B cell (primary cell): ENCODE data around the gene PLEKHG3. TPM values are rescaled to one million over a fixed set of nuclear protein-coding genes. Genes with fewer than 3 reads are reported as not detected.

Experiments
- ATAC-seq: fragments of 200-7000 bp; cut with Tn5 transposase; one replicate; pipeline ENCODE4 v1.10.0; 2021; ENCODE audit warnings: low read depth, mild to moderate bottlenecking, moderate number of reproducible peaks, moderate library complexity
- CTCF ChIA-PET: fragments of 350-600 bp; sonication (Branson Sonifier 250); formaldehyde crosslinking; loops from one replicate; lab custom pipeline; 2021; ENCODE audit warnings: antibody characterized with exemption, inconsistent platforms; lab: Charles Lee
- POLR2A ChIA-PET: fragments of 350-600 bp; sonication (Branson Sonifier 250); formaldehyde crosslinking; loops from one replicate; lab custom pipeline; 2021; ENCODE audit warnings: antibody characterized with exemption; lab: Charles Lee
- DNase-seq: peaks from one replicate; pipeline ENCODE4 v3.0.0; 2013
- H2AFZ ChIP-seq: 2 replicates; pipeline ENCODE4 v1.6.1; 2012; ENCODE audit warnings: mild to moderate bottlenecking, low read depth, low read length; ENCODE audit not compliant: insufficient read depth, poor library complexity, severe bottlenecking
- H3K27ac ChIP-seq, 2 donors: 1 replicate in 1 of 2; 2 replicates in 1 of 2; pipeline ENCODE4 v1.5.1; 2012 to 2013; ENCODE audit warnings: low read length in 2 of 2, mild to moderate bottlenecking in 2 of 2, moderate library complexity in 1 of 2
- H3K27me3 ChIP-seq, 4 experiments: fragments of 200-600 bp in 1 of 4; sonication (generic) in 1 of 4; replicated peaks in 1 of 4; 1 replicate in 2 of 4; 2 replicates in 2 of 4; pipeline versions ENCODE4 v1.6.1 to v1.7.0; 2013 to 2016; ENCODE audit warnings: low read length in 3 of 4, mild to moderate bottlenecking in 2 of 4, mixed read lengths in 1 of 4, moderate library complexity in 1 of 4; ENCODE audit not compliant: insufficient read depth in 4 of 4, control insufficient read depth in 3 of 4; ENCODE audit errors: control extremely low read depth in 1 of 4
- H3K36me3 ChIP-seq, 2 experiments: replicated peaks in 1 of 2; 1 replicate in 1 of 2; 2 replicates in 1 of 2; pipeline versions ENCODE4 v1.6.1 to v1.7.1; 2013; ENCODE audit warnings: low read length in 1 of 2; ENCODE audit not compliant: insufficient read depth in 2 of 2, control insufficient read depth in 1 of 2; ENCODE audit errors: control extremely low read depth in 1 of 2, extremely low read depth in 1 of 2
- H3K4me1 ChIP-seq, 2 donors: fragments of 200-600 bp in 1 of 2; sonication (generic) in 1 of 2; 1 replicate in 1 of 2; 2 replicates in 1 of 2; pipeline versions ENCODE4 v1.5.1 to v1.6.1; 2013 to 2017; ENCODE audit warnings: low read length in 2 of 2; ENCODE audit not compliant: control insufficient read depth in 2 of 2, insufficient read depth in 2 of 2
- H3K4me2 ChIP-seq: replicated peaks from 2 replicates; pipeline ENCODE3; 2012; ENCODE audit warnings: mild to moderate bottlenecking, low read depth, low read length; ENCODE audit not compliant: poor library complexity, severe bottlenecking
- H3K4me3 ChIP-seq, 5 experiments: fragments of 200-600 bp in 1 of 5; sonication (generic) in 1 of 5; 1 replicate in 3 of 5; 2 replicates in 2 of 5; pipeline versions ENCODE4 v1.5.1 to v1.7.0; 2011 to 2016; ENCODE audit warnings: low read length in 4 of 5, mild to moderate bottlenecking in 4 of 5, low read depth in 2 of 5, control low read depth in 1 of 5, moderate library complexity in 1 of 5; ENCODE audit not compliant: insufficient read depth in 1 of 5; ENCODE audit errors: control extremely low read depth in 1 of 5, extremely low read depth in 1 of 5
- H3K79me2 ChIP-seq: fragments of 200-600 bp; sonication (generic); one replicate; pipeline ENCODE4 v1.6.0; 2016; ENCODE audit warnings: low read length; ENCODE audit not compliant: control insufficient read depth, insufficient read depth
- H3K9ac ChIP-seq: fragments of 200-600 bp; sonication (generic); 2 replicates; pipeline ENCODE4 v1.6.1; 2017; ENCODE audit warnings: mild to moderate bottlenecking, low read length, moderate library complexity
- H3K9me3 ChIP-seq, 3 donors: one replicate each; pipeline versions ENCODE4 v1.6.1 to v1.7.1; 2013; ENCODE audit warnings: low read length in 2 of 3; ENCODE audit not compliant: control insufficient read depth in 2 of 3, insufficient read depth in 1 of 3; ENCODE audit errors: control extremely low read depth in 1 of 3
- H4K20me1 ChIP-seq: 2 replicates; pipeline ENCODE4 v1.6.0; 2012; ENCODE audit warnings: mild to moderate bottlenecking, low read length; ENCODE audit not compliant: insufficient read depth, control insufficient read depth, poor library complexity, severe bottlenecking
- H3K27ac Mint-ChIP-seq: one replicate; pipeline ENCODE4 v1.8.0; 2021; ENCODE audit warnings: mixed read lengths
- H3K27me3 Mint-ChIP-seq: one replicate; pipeline ENCODE4 v1.8.0; 2021; ENCODE audit warnings: mixed read lengths
- H3K4me1 Mint-ChIP-seq: one replicate; pipeline ENCODE4 v1.8.0; 2021; ENCODE audit warnings: mixed read lengths
- H3K4me3 Mint-ChIP-seq: one replicate; pipeline ENCODE4 v1.8.0; 2021; ENCODE audit warnings: mixed read lengths
- H3K9me3 Mint-ChIP-seq: one replicate; pipeline ENCODE4 v1.8.0; 2022; ENCODE audit warnings: mixed read lengths; ENCODE audit not compliant: insufficient read depth
- EZH2 ChIP-seq: IDR thresholded peaks from 2 replicates; pipeline ENCODE4 v1.6.1; 2012; ENCODE audit warnings: borderline replicate concordance, low read depth, mild to moderate bottlenecking, moderate library complexity, low read length; ENCODE audit not compliant: insufficient read depth, poor library complexity, severe bottlenecking
- WGBS: methylation state at CpG from one replicate; pipeline ENCODE4 v1.1.5; 2013; ENCODE audit warnings: missing lambda C conversion rate; ENCODE audit not compliant: insufficient coverage; 5-methylcytosine and 5-hydroxymethylcytosine counted together
- intact Hi-C: fragments of 100-400 bp; cut with micrococcal nuclease; formaldehyde crosslinking; loops from one replicate; pipeline ENCODE4 v1.10.0; 2022
- polyA plus RNA-seq: library from polyadenylated mRNA; depleted of rRNA; stranded (reverse); fragments of >200 nt; gene quantifications from 2 replicates; pipeline ENCODE4 v1.2.3, GENCODE V29; 2012
- total RNA-seq, 2 donors: library from RNA; stranded (reverse); fragments of 120-200 nt in 1 of 2; gene quantifications; 1 replicate in 1 of 2; 2 replicates in 1 of 2; pipeline versions ENCODE4 v1.2.3 to v1.2.4, GENCODE V29; 2013 to 2022
- TF ChIP-seq, protein P1 (sequence below): fragments of 200-600 bp; IDR thresholded peaks from one replicate; pipeline ENCODE4 v1.8.0; 2022; ENCODE audit warnings: antibody characterized with exemption, mild to moderate bottlenecking

PLEKHG3 gene
- total and polyA plus RNA-seq, 2 donors (not counting 1 experiment from before 2014, with no cell fraction given), result 0.12 to 0.25 TPM

DNA sequence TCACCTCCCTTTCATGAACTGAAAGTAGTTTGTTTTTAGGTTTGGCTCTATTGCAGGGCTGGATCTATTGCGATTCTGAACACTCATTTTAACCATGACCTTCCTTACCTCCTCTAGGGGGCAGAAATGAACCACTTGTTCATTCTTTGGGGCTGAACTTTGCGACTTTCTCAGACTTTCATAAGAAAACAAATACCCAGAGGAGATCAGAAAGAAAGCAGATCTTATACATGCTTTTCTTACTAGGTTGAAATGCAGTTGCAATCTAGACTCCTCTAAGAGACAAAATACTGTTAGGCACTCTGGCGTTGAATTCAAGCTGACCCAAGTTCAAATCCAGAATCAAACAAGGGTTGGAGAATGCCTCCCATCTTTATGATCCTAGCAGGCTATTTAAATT is 32.6 kb upstream of the PLEKHG3 start:
- Histone ChIP-seq H3K36me3 (no peaks in the 10 kb centered on the region), H3K4me3 (no peak overlapping the region), H3K9me3 (peaks cover 0 to 4% (median 0%) of the 10 kb centered on the region in 3 donors), H3K79me2 (no peaks in the 10 kb centered on the region), H2AFZ (no peak overlapping the region), H3K27ac (no peak overlapping the region), H3K4me1 (no peaks in the 10 kb centered on the region), H3K4me2 (no peak overlapping the region), H3K27me3 (peaks cover 0 to 7% (median 2%) of the 10 kb centered on the region in 4 experiments), H3K9ac (no peak overlapping the region), H4K20me1 (no peaks in the 10 kb centered on the region)
- DNase-seq (peak; percentile 45), ATAC-seq (no peak)
- Mint-ChIP-seq H3K9me3 (no peaks in the 10 kb centered on the region), H3K27me3 (peaks cover 20% of the 10 kb centered on the region), H3K4me1 (peaks cover 4% of the 10 kb centered on the region), H3K27ac (no peak overlapping the region), H3K4me3 (no peak overlapping the region)
- ChIA-PET POLR2A (no interaction called here), CTCF (interaction anchor here (1.5 to 3.3 kb wide), 2 partner anchors 93 to 220 kb away, joined by 5 to 16 read pairs; no protein-coding TSS in a partner anchor)
- TF ChIP-seq, protein P1, sequence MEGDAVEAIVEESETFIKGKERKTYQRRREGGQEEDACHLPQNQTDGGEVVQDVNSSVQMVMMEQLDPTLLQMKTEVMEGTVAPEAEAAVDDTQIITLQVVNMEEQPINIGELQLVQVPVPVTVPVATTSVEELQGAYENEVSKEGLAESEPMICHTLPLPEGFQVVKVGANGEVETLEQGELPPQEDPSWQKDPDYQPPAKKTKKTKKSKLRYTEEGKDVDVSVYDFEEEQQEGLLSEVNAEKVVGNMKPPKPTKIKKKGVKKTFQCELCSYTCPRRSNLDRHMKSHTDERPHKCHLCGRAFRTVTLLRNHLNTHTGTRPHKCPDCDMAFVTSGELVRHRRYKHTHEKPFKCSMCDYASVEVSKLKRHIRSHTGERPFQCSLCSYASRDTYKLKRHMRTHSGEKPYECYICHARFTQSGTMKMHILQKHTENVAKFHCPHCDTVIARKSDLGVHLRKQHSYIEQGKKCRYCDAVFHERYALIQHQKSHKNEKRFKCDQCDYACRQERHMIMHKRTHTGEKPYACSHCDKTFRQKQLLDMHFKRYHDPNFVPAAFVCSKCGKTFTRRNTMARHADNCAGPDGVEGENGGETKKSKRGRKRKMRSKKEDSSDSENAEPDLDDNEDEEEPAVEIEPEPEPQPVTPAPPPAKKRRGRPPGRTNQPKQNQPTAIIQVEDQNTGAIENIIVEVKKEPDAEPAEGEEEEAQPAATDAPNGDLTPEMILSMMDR, result peak; percentile 62
- no peak for TF ChIP-seq EZH2
- 33% methylated on average over 1 of the region's 3 CpGs for WGBS
- intact Hi-C loops, result loop anchor here (5.0 kb wide), 1 partner anchor 221 kb away; no protein-coding TSS in a partner anchor

DNA sequence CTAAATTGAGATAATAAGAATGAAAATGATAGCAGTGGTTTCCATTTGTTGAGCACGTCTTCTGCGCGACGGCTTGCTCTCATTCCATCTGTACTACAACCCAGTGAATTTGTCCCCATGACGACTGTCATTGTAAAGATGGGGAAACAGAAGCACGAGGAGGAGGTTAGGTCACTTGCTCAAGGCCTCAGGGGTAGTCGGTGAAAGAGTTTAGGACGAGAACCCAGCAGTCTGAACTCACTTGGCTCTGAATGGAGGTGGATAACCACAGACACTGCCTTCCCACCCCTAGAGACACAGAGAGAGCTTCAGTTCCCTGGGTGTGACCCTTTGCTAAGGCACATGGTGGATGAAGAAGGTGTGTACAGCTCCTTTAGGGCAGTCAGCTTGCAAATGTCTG is 30.9 kb upstream of the PLEKHG3 start:
- Histone ChIP-seq H2AFZ (no peak overlapping the region), H3K4me2 (no peak overlapping the region)
- intact Hi-C loops, result loop anchor here (5.0 kb wide), 1 partner anchor 219 kb away; no protein-coding TSS in a partner anchor

More for the DNA sequence above, 30.9 kb upstream of the PLEKHG3 start:
- H3K36me3 ChIP-seq, result no peaks in the 10 kb centered on the region
- H3K4me3 ChIP-seq, result no peak overlapping the region
- peaks cover 0 to 7% (median 2%) of the 10 kb centered on the region in 4 experiments for H3K27me3 ChIP-seq
- no peak overlapping the region for H3K9ac ChIP-seq
- no peaks in the 10 kb centered on the region for H3K79me2 ChIP-seq
- CTCF ChIA-PET, result interaction anchor here (1.5 kb wide), 1 partner anchor 92 kb away, joined by 5 read pairs; no protein-coding TSS in a partner anchor
- no peak for DNase-seq
- TF ChIP-seq EZH2, result no peak
- TF ChIP-seq, protein P1, result no peak
- 73% methylated on average over 4 of the region's 8 CpGs for WGBS
- Mint-ChIP-seq H3K9me3 (no peaks in the 10 kb centered on the region), H3K4me3 (no peak overlapping the region), H3K27me3 (peaks cover 23% of the 10 kb centered on the region), H3K27ac (no peak overlapping the region), H3K4me1 (peaks cover 4% of the 10 kb centered on the region)
- H3K4me1 ChIP-seq, result no peaks in the 10 kb centered on the region
- H3K27ac ChIP-seq, result no peak overlapping the region
- H3K9me3 ChIP-seq, result peaks cover 0 to 4% (median 0%) of the 10 kb centered on the region in 3 donors
- POLR2A ChIA-PET, result no interaction called here
- no peaks in the 10 kb centered on the region for H4K20me1 ChIP-seq
- no peak for ATAC-seq
